Sciatic nerve (tissue), 2 donors: ENCODE measurements around the gene SMIM21. TPM values are rescaled to one million over a fixed set of nuclear protein-coding genes. Genes with fewer than 3 reads are reported as not detected.

Experiments used
- ATAC-seq: fragments of 200-7000 bp; cut with Tn5 transposase; one replicate; pipeline ENCODE4 v1.9.1; 2020; ENCODE audit warnings: mild to moderate bottlenecking, moderate library complexity
- DNase-seq: peaks from one replicate; pipeline ENCODE4 v3.0.0-alpha.2; 2020; ENCODE audit warnings: low spot score
- intact Hi-C: fragments of 100-400 bp; cut with DNase I; formaldehyde crosslinking; loops from one replicate; pipeline ENCODE4 v1.14.2; 2022
- total RNA-seq: library from RNA; stranded (reverse); fragmentation: NEBNext Ultra II Directional; extraction: Animal tissue kit (Norgen Biotek cat#: 25700); gene quantifications from one replicate; pipeline ENCODE4 v1.2.1, GENCODE V29; 2021
- donor health status: DM: no; HTN: no; CAD: no.
- donor health status: DM: no; HTN: no; CAD: no.

Gene SMIM21
- total RNA-seq, 1 donor from 2014 or later, result not detected

DNA sequence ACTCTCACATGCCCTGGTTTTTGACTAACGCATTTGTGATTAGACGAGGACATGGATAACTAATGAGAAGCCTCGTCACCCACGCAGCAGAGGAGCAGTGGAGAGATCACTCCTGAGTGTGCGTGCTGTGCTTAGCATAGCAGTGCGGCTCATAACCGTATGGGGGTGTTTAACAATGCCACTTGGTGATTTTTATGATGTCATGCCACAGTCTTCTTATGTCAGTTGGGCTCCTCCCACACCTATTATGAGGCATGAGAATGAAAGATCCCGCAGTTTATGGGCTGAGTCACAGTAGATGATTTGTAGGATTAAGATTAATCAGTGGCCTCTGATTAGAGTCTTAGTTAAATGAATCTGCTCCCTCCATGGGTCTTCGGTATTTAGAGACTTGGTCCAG, 2.5 kb upstream of the SMIM21 start:
- ATAC-seq, result no peak
- intact Hi-C loops, result no loop called here
- DNase-seq, result no peak

GRCh38 chr18:75428490-75428889, 987 bp upstream of the SMIM21 start:
- intact Hi-C loops, result no loop called here

GRCh38 chr18:75422341-75422910, 5.1 kb downstream of the SMIM21 start:
- DNase-seq (no peak), ATAC-seq (no peak)
- intact Hi-C loops, result no loop called here

More at GRCh38 chr18:75428490-75428889, 987 bp upstream of the SMIM21 start:
- DNase-seq (no peak), ATAC-seq (no peak)

- intact Hi-C loops, result no loop called here
- no peak for DNase-seq
- ATAC-seq, result no peak
Observed at GRCh38 chr18:75421656-75422055, 5.8 kb downstream of the SMIM21 start.

GRCh38 chr18:75418293-75419005, 9.1 kb downstream of the SMIM21 start:
- intact Hi-C loops, result no loop called here
- DNase-seq (no peak), ATAC-seq (no peak)

DNA sequence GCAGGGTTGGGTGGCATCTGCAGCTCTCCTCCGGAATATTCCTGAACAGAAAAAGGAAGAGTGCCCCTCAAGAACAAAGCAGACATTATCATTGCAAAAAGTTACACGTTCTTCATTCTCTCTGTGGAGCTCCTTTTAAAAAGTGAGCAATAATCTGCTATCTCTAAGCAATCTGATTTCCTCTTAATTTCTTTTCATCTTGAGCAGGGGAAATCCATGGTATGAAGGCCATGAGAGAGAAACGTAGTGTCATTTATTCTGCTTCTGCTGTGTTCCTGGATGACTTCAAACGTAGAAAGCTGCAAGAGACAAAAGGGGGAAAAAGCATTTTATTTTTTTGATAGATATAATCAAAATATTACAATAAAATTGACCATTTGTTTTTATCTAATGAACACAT, 16.9 kb downstream of the SMIM21 start:
- intact Hi-C loops, result no loop called here
- ATAC-seq (no peak), DNase-seq (no peak)

GRCh38 chr18:75409806-75410205, 17.7 kb downstream of the SMIM21 start:
- no peak for ATAC-seq
- no peak for DNase-seq
- intact Hi-C loops, result no loop called here

DNA sequence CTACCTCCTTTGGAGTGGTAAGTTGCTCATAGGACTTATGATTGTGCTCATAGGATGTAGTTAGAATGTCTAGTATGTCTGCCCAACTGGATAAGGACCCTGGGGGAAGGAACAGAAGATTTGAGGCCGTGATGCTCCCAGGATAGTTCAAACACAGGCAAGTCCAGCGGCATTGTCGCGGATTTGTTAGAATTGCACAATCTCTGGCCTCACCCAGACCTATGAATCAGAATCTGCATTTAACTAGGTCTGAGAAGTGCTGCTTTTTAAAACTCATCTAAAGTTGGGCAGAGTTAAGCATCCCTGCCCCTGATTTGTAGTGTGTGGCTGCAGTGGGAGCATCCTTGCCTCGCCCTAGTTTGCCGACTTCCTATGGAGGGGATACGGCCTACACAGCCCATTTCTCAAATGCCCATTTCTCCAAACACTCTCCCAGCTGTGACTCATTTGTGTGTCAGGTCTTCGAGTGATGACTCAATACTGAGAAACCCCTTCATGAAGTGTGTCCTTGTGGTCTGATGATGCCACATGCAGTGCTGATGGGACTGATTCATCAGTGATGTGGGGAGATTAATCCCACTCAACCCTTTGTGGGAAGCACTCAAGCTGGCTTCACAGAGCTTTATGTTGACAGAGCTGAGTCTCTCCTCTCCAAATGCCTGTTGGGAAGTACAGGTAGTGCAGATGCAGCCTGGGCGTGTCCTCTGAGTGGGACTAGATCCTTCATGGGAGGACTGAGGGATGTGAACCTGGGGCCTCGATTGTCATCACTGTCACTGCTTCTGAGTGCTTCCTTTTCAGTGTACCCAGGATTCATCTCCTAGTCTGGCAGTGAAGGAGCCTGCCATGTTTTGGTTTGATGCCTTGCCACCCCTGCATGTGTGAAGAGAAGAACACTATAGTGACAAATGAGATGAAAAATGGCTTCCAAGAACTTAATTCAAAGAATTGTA, 18.7 kb downstream of the SMIM21 start:
- DNase-seq (no peak), ATAC-seq (no peak)
- intact Hi-C loops, result no loop called here

DNA sequence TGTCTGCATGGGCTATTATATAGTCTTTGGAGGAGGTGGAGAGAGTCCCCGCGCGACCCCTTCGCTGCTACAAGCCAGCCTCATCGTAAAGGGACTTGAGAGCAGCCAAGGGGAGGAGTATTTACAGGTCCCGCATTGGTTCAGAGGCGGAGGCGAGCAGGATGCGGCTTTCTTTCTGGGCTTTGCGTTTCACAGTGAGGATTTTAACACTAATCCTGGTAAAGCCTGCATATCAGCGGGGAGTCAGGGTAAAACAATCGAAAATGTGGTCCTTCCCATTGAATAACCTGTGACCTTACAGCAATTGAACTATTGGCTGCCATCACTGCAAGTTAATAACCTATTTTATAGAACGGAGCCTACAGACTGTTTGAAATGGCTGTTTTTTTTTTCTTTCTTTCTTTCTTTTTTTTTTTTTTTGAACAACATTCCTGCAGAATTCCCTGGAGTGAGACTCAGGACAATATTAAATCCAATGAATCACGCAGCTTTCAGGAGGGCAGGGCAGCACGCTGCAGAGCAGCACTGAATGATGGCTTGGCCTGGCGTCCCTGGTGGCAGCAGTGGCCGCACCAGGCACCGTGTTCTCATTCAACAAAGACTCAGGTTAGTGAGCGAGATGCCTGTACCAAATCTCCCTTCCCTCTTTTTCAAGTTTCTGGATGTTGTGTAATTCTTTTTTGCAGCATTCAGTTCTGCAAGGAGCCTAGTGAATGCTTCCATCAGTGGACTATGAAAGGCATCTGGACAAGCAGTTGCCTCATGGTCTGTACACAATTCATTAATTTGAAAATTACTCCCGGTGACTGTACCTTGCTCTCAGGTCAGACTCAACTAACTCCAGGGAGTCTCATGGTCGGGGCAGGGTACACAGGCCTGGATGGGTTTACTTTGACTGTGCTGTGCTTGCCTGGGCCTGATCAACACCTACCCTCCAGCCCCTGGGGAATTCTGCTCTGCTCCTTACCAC, 19.8 kb downstream of the SMIM21 start:
- DNase-seq, result no peak
- peak; percentile 50 for ATAC-seq
- intact Hi-C loops, result no loop called here

DNA sequence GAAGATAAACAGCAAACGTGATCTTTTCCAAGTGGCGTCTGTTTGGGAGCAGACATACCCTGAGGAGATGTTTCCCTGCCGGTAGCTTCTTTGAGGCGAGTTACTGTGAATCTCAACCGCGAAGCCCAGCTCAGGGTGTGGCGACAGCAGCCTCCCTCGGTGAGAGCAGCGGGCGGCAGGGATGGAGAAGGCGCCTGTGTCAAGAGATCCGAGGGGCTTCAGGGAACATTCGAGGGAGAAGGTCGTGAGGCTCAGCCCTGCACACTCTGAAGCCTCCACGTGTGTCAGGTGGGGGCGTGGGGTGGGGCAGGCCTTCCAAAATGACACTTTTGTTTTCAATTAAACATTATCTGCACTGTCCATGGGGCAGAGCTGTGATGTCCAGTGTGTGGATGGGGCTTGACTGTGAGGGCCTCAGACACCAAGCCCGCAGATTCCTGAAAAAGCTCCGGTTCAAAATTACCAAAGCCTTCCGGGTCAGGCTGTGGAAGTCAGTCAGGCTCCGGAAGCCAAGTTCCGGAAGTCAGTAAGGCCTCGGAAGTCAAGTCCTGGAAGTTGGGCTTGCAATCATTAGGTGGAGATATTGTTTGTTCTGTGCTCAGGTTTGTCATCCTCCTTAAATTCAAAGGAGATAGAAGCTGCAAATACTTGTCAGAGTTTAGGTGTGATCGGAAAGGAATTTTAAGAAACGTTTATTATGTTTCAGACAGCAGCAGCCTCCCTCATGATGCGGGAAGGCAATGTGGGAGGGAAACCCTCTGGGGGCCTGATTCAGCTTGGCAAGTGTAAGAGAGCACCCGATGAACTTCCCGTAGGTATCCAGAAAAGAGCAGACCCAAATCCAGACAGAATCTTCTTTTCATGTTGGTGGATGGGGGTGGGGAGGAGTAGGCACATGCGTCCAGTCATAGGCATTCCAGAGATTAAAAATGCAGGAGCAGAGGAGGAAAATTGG, 20.7 kb downstream of the SMIM21 start:
- ATAC-seq, result peak; percentile 30
- DNase-seq, result no peak
- intact Hi-C loops, result no loop called here

DNA sequence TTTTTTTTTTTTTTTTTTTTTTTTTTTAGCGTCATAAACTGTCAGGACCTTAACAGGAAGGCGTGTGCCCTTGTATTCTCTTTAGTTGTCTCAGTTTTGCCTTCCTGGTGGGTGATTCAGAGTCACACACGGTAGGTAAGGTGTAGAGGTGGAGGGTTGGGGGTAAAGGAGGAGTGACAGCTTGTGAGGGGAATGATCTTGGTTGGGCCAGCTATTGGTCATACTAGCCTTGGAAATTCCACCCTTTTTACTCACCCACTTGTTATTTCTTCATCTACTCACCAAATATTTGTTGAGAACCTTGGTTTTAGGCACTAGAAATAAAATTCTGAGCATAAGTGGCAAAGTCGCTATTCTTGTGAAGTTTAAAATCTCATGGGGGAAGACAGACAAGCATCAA, 22.2 kb downstream of the SMIM21 start:
- DNase-seq (no peak), ATAC-seq (no peak)
- intact Hi-C loops, result no loop called here

GRCh38 chr18:75400366-75400765, 27.1 kb downstream of the SMIM21 start:
- intact Hi-C loops, result loop anchor here (2.0 kb wide), 1 partner anchor 72 kb away; no protein-coding TSS in a partner anchor
- ATAC-seq, result no peak
- DNase-seq, result no peak

GRCh38 chr18:75395137-75395536, 32.4 kb downstream of the SMIM21 start:
- intact Hi-C loops, result no loop called here
- no peak for ATAC-seq
- no peak for DNase-seq

DNA sequence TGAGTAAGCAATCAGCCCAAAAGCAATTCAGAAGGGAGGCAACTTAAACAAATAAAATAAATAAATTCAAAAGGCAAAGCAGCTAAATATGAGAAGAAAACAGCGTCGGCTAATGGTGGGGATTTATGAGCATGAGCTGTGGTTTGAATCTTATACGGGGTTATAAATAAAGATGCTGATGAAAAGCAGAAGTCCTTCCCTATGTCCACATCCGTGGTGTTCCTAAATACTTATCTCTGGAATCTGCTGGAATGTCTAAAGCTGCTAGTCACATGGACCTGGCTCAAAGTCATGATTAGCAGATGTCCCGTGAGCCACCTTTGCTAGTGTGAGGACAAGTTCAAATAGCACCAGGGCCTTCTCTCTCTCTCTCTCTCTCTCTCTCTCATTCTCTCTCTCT, 33.8 kb downstream of the SMIM21 start:
- ATAC-seq, result no peak
- intact Hi-C loops, result no loop called here
- no peak for DNase-seq

DNA sequence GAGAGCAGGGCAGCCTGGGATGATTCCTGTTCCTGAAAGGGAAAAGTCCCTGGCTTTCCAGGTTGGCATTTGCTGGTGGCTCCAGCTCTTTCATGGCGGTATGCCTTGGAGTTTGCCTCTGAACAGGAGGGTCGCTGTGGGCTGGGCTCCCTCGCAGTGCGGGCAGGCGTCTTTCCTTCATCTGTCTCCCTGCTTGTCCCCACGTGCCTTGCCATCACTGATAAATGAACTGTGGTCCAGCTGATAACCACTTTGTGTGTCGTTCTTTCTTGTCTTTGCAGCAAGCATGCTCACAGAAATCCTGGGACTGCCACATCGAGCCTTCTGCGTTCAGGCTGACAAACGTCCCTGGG, 35.3 kb downstream of the SMIM21 start:
- DNase-seq (no peak), ATAC-seq (no peak)
- intact Hi-C loops, result no loop called here

GRCh38 chr18:75391279-75392225, 36.0 kb downstream of the SMIM21 start:
- DNase-seq, result no peak
- ATAC-seq, result no peak
- intact Hi-C loops, result no loop called here

- intact Hi-C loops, result no loop called here
- ATAC-seq, result no peak
- no peak for DNase-seq
Observed at GRCh38 chr18:75390854-75391253, 36.6 kb downstream of the SMIM21 start.
